Ovary (tissue), 9 donors: ENCODE data around the gene C20orf204. TPM values are rescaled to one million over a fixed set of nuclear protein-coding genes. Genes with fewer than 3 reads are reported as not detected.

Experiments
- DNase-seq, 5 donors: peaks; one replicate each; pipeline ENCODE4 v3.0.0-alpha.2; 2019 to 2020
- H3K27ac ChIP-seq, 2 donors: fragments of 200-600 bp; one replicate each; pipeline versions ENCODE4 v1.5.1 to v1.8.0; 2019 to 2022
- H3K27me3 ChIP-seq: fragments of 200-600 bp; one replicate; pipeline ENCODE4 v1.8.0; 2022
- H3K36me3 ChIP-seq: fragments of 200-600 bp; sonication (generic); one replicate; pipeline ENCODE4 v1.5.1; 2019
- H3K4me1 ChIP-seq: one replicate; pipeline ENCODE4 v1.8.1; 2013; ENCODE audit warnings: mild to moderate bottlenecking, moderate library complexity; ENCODE audit not compliant: insufficient read depth
- H3K4me3 ChIP-seq: fragments of 200-600 bp; sonication (generic); one replicate; pipeline ENCODE4 v1.5.1; 2017
- H3K9me3 ChIP-seq, 2 donors: fragments of 200-600 bp in 1 of 2; sonication (generic) in 1 of 2; one replicate each; pipeline versions ENCODE4 v1.5.1 to v1.8.1; 2013 to 2019; ENCODE audit warnings: mild to moderate bottlenecking in 1 of 2, moderate library complexity in 1 of 2
- CTCF ChIP-seq, 3 donors: fragments of 450-650 bp in 2 of 3; fragments of 200-600 bp in 1 of 3; IDR thresholded peaks; one replicate each; pipeline versions ENCODE4 v1.5.1 to v1.8.0; 2016 to 2022; ENCODE audit warnings: antibody characterized with exemption in 3 of 3, mild to moderate bottlenecking in 1 of 3
- EP300 ChIP-seq: sonication (generic); formaldehyde crosslinking; IDR thresholded peaks from one replicate; pipeline ENCODE4 v1.6.1; 2017; ENCODE audit warnings: antibody characterized with exemption
- POLR2A ChIP-seq: fragments of 450-650 bp; IDR thresholded peaks from one replicate; pipeline ENCODE4 v1.6.1; 2017; ENCODE audit warnings: antibody characterized with exemption, mild to moderate bottlenecking, moderate library complexity
- WGBS, 3 donors: extraction: QIAGEN DNeasy Blood & Tissue Kit in 1 of 3; methylation state at CpG; one replicate each; pipeline versions ENCODE4 v1.1.5 to v1.1.7; 2013 to 2017; 5-methylcytosine and 5-hydroxymethylcytosine counted together
- intact Hi-C, 4 donors: fragments of 100-400 bp; cut with DNase I; formaldehyde crosslinking; loops; one replicate each; pipeline versions ENCODE4 v1.11.0 to v1.15.1; 2022 to 2023
- polyA plus RNA-seq, 2 donors: library from polyadenylated mRNA; stranded (reverse); fragments of 200-250 nt in 1 of 2; fragments of 350-450 nt in 1 of 2; fragmentation: Illumina TruSeq in 1 of 2; extraction: RNeasy Lipid Tissue Mini Kit (QIAGEN cat#74804) in 1 of 2; gene quantifications; one replicate each; pipeline ENCODE4 v1.2.3, GENCODE V29; 2013 to 2014
- total RNA-seq, 7 donors: library from RNA; depleted of rRNA in 2 of 7; stranded (reverse); fragments of >200 nt in 2 of 7; fragmentation: NEBNext Ultra II Directional in 3 of 7; extraction: Animal tissue kit (Norgen Biotek cat#: 25700) in 3 of 7; gene quantifications; one replicate each; pipeline versions ENCODE4 v1.1.0 to v1.2.4, GENCODE V29; 2016 to 2023
- donor health status: DM: no; HTN: no; CAD: no; lungs with moderate emphysema.
- donor health status: DM: no; HTN: no; CAD: no.
- donor health status: Bipolar disorder and iron deficiency.
- donor health status: DM: yes; HTN: yes; CAD: no.
- donor health status: DM: no; HTN: no; CAD: no.
- donor health status: DM: yes; HTN: yes; CAD: no.

The C20orf204 gene
- total and polyA plus RNA-seq, 9 donors: 0.20 to 2.8 (median 1.4) TPM

- Histone ChIP-seq H3K9me3 (no peaks in the 10 kb centered on the region), H3K4me3 (no peak overlapping the region), H3K27me3 (no peaks in the 10 kb centered on the region), H3K27ac (no peak overlapping the region), H3K4me1 (peaks cover 3% of the 10 kb centered on the region), H3K36me3 (no peaks in the 10 kb centered on the region)
- 90 to 91% (median 90%) methylated on average over 18 to 19 of the region's 19 CpGs for WGBS, 3 donors
- no peak for DNase-seq
- TF ChIP-seq POLR2A: no peak
- TF ChIP-seq CTCF (IDR thresholded peaks at IDR 0.05): no peak
- TF ChIP-seq EP300: no peak
- intact Hi-C loops: loop anchor here in 1 of 4 donors (10.0 kb wide), 1 partner anchor 83 kb away; no protein-coding TSS in a partner anchor
Observed at GRCh38 chr20:64031822-64032314, 4.1 kb upstream of the C20orf204 start.

GRCh38 chr20:64032706-64033624, 3.0 kb upstream of the C20orf204 start:
- no peaks in the 10 kb centered on the region for H3K27me3 ChIP-seq
- no peak overlapping the region for H3K4me3 ChIP-seq
- intact Hi-C loops: loop anchor here in 1 of 4 donors (10.0 kb wide), 1 partner anchor 82 kb away; no protein-coding TSS in a partner anchor
- H3K27ac ChIP-seq: no peak overlapping the region
- no peak for TF ChIP-seq POLR2A
- no peak for TF ChIP-seq EP300
- TF ChIP-seq CTCF (IDR thresholded peaks at IDR 0.05): no peak
- H3K9me3 ChIP-seq: no peaks in the 10 kb centered on the region
- no peak for DNase-seq
- H3K4me1 ChIP-seq: peaks cover 3% of the 10 kb centered on the region
- no peaks in the 10 kb centered on the region for H3K36me3 ChIP-seq
- 87 to 89% (median 89%) methylated on average over 31 of the region's 31 CpGs for WGBS, 3 donors

- H3K27me3 ChIP-seq: no peaks in the 10 kb centered on the region
- H3K27ac ChIP-seq: no peak overlapping the region
- no peaks in the 10 kb centered on the region for H3K36me3 ChIP-seq
- no peak for TF ChIP-seq POLR2A
- TF ChIP-seq EP300: no peak
- TF ChIP-seq CTCF (IDR thresholded peaks at IDR 0.05): no peak
- H3K9me3 ChIP-seq: no peaks in the 10 kb centered on the region
- WGBS, 3 donors: 32 to 58% (median 33%) methylated on average over 11 of the region's 11 CpGs
- intact Hi-C loops: loop anchor here in 1 of 4 donors (10.0 kb wide), 1 partner anchor 81 kb away; no protein-coding TSS in a partner anchor
- peaks cover 5% of the 10 kb centered on the region for H3K4me1 ChIP-seq
- H3K4me3 ChIP-seq: no peak overlapping the region
- DNase-seq: peak in 1 of 5 donors; percentile 58
Observed at GRCh38 chr20:64033981-64034493, 1.9 kb upstream of the C20orf204 start.

GRCh38 chr20:64035066-64035932, 683 bp upstream of the C20orf204 start:
- no peak for TF ChIP-seq POLR2A
- no peak for TF ChIP-seq EP300
- TF ChIP-seq CTCF (IDR thresholded peaks at IDR 0.05): no peak
- H3K27ac ChIP-seq: no peak overlapping the region
- H3K4me1 ChIP-seq: peaks cover 5% of the 10 kb centered on the region
- intact Hi-C loops: loop anchor here in 1 of 4 donors (10.0 kb wide), 1 partner anchor 80 kb away; no protein-coding TSS in a partner anchor
- no peaks in the 10 kb centered on the region for H3K9me3 ChIP-seq
- WGBS, 3 donors: 81 to 86% (median 84%) methylated on average over 17 of the region's 17 CpGs
- DNase-seq: no peak
- no peak overlapping the region for H3K4me3 ChIP-seq
- no peaks in the 10 kb centered on the region for H3K36me3 ChIP-seq
- no peaks in the 10 kb centered on the region for H3K27me3 ChIP-seq
